ENCODE results near the gene PRXL2C.

- TF ChIP-seq CTCF (conservative IDR thresholded peaks at IDR 0.05; ENCODE audit: low read depth, low read length) (no peak), EZH2 (IDR thresholded peaks at IDR 0.05; ENCODE audit: low read length, unreplicated experiment) (no peak), EZH2phosphoT487 (IDR thresholded peaks at IDR 0.05; ENCODE audit: borderline replicate concordance, low read length) (no peak)
These were observed 11.0 kb downstream of the PRXL2C start for GRCh38 chr9:96644137-96644536.
